Measurements from ENCODE around the gene FRRS1L.

Gene FRRS1L, protein sequence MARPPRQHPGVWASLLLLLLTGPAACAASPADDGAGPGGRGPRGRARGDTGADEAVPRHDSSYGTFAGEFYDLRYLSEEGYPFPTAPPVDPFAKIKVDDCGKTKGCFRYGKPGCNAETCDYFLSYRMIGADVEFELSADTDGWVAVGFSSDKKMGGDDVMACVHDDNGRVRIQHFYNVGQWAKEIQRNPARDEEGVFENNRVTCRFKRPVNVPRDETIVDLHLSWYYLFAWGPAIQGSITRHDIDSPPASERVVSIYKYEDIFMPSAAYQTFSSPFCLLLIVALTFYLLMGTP

DNA sequence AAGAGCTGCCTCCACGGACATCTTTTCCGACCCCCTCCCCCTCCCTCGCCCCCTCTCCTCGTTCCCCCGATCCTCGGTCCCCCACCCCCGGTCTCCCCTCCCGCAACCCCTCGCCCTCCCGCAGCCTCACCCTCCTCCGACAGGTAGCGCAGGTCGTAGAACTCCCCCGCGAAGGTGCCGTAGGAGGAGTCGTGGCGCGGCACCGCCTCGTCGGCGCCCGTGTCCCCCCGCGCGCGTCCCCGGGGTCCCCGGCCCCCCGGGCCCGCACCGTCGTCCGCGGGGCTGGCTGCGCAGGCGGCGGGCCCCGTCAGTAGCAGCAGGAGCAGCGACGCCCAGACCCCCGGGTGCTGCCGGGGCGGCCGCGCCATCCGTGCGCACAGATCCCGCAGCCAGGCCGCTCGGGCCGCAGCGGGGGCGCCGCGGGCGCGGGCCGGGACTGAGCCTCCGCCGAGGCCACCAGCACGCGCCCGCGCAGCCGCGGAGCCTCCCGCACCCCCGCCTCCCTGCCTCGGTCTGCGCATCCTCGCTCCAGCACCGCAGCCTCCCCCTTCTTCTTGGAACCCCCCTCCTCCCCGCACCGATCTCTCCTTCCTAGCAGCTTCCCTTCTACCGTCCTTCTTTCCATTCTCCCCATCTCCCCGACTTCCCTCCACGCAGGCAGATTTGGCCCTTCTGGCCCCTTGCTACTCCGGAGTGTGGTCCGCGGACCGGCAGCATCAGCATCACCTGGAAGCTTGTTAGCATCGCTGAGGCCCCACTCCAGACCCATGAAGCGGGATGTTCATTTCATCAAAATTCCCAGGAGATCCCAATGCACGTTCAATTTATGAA is at the start of gene FRRS1L:
Gene FRRS1L (minus strand): TSS at position 479 of the 831 bp plus-strand sequence. CDS start 111 bp downstream, at position 368.
- no peak for DNase-seq (ENCODE audit: low read depth)

DNA sequence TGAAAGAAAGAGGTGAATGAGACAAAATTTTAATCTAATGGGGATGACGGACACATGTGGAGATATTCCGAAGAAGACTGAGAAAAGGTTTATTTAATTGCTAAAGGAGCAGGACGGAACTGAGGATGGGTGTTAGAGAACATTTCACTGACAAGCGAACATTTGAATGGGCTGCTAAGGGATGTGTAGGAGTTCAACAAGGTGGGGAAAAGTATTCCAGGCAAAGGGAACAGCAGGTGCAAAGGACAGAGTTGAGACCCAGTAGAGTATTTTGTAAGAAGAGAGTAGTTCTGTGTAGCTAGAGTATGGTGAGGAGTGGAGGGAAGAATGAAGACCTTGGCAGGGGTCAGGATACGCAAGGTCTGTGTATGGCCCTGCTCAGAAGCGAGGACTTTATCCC is 47.4 kb upstream of the FRRS1L start:
- no peak for DNase-seq (ENCODE audit: low read depth)

DNA sequence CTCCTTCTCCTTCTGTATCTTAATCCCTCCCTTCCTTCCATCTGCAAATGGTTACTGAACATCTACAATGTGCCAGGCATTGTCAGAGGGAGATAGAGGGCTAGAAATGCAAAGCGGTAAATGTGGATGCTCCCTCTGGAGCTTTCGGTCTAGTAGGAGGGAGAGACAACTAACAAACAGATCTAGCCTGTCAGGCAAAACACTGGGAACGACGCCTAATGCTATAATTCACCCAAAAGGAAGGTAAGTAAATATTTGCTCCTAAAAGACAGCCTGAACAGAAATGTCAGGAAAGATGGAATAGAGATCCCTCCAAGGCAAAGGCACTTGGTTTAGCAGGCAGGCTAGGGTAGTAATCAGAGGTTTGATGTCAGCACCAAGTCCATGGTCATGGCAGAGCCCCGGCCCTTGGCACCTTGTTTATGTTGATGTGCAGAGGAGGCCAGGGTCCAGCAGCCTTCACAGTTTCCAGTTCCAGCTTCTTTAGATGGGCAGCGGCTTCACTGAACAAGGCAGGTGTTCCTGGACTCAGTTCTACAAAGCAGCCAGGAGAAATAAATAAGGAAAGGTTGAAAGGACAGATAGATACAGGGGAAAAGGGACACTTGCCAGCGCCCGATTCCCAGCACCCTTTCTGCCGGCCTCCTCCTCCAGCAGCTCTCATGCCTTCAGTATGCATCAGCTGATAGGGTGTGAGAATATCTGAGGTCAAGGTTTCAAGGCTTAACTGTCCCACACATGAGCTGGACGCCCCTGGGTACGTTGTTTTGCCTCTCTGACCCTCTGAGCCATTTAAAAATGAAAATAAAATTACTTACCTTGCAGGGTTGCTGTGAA is 46.5 kb upstream of the FRRS1L start:
- no peak for DNase-seq (ENCODE audit: low read depth)

DNA sequence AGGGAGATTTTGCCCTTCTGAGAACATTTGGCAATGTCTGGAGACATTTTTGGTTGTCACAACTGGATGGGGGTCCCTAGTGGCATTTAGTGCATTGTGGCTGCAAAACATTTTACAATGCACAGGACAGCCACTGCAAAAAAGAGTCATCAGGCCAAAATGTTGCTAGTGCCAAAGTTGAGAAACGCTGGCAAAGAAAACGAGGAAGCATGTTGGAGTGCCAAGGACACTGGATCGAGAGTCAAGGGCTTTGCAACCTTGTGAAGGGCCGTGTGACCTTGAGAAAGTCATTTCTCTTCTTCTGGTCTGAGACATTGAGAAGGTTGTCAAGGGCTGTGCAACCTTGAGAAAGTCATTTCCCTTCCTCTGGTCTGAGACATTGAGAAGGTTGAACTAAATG is 45.7 kb upstream of the FRRS1L start:
- no peak for DNase-seq (ENCODE audit: low read depth)

DNA sequence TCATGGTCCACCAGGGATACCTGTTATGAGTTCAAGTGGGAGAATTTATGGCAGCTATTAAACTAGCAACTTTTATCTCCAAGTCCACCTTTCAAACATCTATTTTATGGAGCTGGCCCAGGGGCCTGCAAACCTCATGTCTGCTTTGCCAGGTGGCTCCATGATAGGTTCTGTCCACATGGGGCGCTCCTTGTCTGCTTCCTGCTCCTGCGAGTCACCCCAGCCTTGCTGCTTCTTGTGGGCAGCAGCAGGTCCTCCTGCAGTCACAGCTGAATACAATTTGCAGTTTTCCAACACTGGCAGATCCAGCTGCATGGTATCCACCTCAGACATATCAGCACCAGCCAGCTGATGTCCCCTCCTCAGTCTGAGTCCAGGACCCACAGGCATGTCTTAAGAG is 39.6 kb upstream of the FRRS1L start:
- DNase-seq (ENCODE audit: low read depth), result no peak

DNA sequence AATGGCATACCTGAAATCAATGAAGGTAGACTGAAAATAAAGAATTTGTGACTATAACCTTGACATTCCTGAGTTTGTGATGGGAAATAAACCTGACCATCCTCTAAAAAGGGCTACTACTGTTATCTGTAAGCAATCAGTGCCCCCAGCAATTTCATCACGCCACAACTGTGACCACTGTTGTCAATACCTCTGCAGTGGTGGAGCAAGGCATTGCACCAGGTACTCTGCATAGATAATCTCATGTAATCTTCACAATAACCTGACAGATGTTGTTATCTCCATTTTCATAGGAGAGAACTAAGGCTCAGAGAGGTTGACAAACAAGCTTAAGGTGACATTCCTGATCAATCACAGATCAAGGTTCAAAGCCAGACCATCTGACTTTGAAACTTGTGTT is 38.5 kb upstream of the FRRS1L start:
- no peak for DNase-seq (ENCODE audit: low read depth)

DNA sequence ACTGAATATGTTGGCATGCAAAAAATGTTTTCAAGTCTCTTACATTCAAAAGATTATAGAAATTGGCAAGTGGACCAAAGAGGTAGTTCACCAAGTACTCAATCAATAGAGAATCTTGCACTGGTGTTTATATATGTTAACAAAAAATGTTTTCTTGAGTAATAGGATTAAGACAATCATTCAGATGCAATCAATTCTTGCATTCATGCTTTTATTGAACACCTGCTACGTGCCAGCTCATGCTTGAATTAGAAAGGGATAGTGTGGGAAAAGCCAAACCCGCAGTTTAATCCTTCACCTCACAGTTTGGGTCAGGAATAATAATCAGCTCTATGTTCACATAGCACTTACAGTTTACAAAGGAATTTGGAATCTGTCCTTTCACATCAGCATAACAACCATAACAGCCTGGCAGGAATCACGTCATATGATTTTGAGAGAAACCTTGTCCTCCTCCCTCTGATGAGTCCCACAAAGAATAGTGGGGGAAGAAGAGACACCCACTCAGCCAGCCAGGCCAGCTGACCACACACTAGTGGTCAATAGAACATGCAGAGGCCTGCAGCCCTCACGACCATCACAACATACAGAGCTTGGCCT is 36.8 kb upstream of the FRRS1L start:
- DNase-seq (ENCODE audit: low read depth), result no peak

DNA sequence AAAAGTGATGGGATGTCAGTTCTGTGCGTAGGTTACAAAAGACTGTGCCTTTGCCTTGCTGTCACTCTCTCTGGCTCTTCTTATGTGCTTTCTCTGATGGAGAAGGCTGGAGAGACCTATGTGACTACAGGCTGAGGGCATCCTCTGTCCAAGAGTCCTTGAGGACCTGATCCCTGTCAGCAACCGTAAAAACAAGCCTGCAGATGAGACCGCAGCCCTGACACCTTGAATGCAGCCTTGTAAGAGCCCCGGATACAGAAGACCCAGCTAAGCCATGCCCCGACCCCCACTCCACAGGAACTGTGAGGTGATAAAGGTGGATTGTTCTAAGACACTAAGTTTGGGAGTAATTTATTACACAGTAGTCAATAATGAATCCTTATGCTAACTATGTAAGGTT is 32.6 kb upstream of the FRRS1L start:
- DNase-seq (ENCODE audit: low read depth), result no peak

DNA sequence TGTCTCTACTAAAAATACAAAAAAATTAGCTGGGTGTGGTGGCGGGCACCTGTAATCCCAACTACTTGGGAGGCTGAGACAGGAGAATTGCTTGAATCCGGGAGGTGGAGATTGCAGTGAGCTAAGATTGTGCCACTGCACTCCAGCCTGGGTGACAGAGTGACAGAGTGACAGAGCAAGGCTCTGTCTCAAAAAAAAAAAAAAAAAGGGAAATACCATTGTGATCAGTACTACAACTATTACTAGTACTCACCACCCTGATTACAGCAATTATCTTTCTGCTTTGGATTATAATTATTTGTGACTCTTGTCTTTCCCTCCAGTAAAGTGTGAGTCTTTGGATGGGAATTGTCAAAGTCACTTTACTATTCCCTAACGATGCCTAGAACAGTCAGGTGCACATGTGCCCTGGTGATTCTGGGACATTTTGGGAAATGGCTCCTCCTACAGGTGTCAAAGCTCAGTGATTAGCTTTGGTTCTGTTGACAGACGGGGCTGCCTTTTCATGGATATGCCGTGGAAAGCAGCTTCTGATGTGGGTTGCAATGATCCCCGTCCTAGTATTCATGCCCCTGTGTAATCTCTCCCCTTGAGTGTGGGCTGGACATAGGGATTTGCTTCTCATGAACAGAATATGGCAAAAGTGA is 31.8 kb upstream of the FRRS1L start:
- DNase-seq (ENCODE audit: low read depth), result no peak

DNA sequence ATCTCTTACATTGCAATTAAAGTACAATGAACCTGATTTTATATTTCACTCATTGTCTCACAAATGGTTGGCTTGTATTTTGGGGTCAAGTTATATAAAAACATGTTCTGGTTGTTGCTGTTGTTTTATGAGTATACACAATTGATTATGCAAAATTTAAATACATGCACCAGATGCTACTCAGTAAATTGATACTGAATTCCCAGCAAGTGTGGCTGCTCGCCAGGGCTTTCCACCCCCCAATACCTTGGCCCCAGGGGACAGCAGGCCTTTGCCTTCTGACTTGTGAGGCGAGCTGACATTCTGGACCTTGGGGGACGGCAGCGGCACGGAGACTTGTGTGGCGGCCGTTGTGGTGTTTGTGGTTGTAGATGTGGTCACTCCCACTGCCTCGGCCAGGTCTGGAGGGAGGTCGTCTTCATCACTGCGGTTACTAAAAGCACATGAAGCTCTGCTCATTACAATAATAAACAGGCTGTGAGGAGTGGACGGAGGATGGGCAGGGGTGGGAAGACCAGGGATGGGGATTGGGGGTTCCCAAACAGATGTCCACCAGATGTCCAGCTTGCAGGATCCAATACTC is 27.0 kb upstream of the FRRS1L start:
- DNase-seq (ENCODE audit: low read depth), result no peak

DNA sequence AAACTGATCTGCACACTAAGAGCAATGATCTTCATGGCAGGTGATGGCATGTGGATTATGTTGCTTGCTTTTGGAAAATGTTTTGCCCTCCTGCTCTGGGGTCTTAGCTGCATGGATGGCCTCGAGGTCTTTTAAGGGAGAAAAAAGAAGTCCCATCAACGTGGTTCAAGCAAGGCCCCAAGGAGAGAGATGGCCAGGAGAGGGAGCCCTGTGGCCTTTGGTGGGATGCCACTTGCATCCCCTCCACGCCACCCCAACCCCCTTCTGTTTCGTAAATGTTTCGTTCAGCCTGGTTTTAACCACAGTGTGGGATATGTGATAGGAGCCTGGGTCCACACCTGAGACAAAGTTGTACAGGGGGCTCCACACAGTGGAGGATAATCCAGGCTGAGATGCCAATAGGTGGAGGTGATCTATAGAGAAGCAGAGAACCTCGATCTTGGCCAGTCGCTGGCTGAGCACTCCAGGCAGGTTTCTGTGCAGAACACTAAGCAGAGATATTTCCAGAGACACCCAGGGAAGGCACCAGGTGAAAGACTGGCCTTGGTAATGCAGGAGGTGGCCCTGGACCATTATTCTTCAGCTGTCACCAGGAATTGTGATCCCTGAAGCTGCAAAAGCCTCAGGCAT is 25.8 kb upstream of the FRRS1L start:
- DNase-seq (ENCODE audit: low read depth), result no peak

DNA sequence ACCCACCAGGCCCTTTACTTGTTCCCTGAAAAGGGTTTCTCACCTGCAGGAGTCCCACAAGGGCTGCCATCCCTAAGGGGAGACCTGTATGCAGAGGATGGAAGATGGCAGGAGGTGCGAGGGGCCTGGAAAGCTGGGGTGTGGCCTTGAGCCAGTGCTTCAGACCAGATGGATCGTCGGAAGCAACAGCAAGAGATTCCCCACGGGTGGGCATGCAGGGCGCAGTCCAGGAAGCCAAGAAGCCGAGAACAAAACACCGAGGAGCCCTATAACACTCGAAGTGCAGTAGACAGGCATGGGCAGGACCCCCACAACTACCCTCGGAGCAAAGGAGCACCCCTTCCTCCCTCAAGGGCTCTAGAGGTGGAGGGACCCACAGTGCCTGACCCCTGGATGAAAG is 24.7 kb upstream of the FRRS1L start:
- no peak for DNase-seq (ENCODE audit: low read depth)

DNA sequence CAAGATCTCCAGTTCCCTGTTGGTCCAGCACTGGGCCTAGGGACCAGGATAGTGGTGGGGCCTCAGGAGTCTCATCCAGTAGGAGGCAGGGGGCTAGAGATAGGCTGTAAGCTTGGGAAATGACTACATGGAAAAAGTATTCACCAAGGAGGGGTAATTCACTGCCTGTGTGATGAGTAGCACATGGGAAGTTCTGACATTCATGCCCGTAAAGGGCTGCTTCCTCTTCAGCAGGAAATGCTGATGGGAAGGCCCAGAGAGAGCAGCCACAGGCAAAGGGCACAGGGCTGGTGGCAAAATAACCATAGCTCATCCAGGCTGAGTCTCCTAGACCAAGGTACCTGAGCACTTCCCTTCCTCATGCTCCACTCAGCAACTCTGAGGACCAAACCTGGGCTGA is 23.1 kb upstream of the FRRS1L start:
- DNase-seq (ENCODE audit: low read depth), result no peak

DNA sequence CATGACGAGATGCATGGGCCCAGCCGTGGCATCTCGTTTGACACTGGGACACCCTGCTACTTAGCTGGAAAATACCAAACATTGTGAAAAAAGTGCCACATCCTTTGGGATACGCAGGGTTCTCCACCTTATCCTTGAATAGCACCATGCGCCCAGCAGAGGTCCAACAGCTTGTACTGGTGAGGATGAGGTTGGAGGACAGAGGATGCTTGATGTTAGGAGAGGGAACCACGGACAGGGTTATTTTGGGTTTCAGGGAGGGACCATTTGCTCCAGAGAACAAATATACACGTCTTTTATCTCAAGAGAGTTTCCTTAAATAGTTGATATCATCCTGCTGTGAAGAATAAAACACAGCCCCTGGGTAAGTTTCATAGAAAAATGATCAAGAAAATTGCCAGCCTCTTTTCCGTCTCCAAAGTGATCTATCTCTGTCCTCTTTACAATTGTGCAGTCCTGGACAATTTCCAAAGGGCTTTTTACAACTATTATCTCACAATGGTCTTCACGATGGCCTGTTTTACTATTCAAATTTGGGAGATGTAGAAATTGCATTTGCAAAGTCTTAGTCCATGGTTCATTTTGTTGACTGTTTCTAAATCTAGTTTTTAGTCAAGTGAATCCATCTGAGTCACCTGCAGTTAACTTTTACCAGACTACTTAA is 19.9 kb upstream of the FRRS1L start:
- no peak for DNase-seq (ENCODE audit: low read depth)

DNA sequence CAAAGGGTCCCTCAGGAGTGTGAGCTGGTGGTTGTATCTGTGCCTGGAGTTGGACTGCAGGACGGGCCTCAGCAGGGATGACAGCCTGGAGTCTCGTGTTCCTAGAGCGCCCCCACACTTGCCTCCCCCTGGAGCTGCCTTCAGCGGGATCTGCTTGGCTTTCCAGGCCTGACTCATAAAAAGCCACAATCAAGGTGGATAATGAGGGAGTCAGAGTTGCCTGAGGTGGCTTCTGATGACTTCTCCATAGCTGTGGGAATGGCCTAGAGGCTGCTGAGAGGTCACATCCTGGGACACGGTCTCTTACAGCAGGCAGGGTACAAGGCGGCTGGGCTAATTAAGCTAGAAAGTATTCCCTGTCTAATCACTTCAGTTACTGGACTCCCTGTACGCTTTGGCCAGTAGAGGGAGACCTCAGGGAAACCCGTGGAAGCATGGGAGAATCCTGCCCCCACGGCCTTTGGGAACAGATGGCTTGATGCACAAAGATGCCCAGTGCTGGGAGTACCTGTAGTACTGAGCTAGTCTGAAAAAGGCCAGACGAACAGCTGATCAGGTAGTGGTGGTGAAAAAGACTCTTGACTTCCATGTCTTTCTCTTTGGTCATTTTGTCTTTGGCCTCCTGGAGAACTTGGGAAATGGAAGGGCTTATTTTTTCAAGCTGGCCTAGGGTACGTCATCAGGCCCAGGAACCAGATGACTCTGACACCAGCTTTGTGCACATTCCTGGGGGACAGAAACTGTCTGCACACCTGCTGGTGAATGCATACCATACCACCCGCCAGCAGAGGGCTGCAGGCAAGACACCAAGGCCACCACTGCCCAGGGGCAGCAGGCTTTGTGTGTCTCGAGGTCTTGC is 16.1 kb upstream of the FRRS1L start:
- DNase-seq (ENCODE audit: low read depth), result no peak

DNA sequence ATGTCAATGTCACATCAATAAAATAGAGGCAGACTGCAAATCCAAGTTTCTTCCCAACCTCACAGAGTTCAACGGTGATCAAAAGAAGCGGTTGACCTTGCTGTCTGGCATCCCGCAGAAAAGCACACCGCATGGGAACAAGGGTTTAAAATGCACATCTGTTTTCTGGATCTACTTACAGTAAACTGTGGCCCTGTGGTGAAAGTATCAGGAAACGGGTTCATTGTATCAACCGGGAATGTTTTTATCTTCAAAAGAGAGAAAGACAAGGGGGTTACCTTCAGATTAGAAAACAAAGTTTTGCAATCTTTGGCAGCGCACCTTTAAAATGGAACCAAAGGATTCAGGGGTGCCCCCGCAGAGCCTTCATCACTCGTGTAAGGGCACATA is 15.5 kb upstream of the FRRS1L start:
- DNase-seq (ENCODE audit: low read depth), result no peak

DNA sequence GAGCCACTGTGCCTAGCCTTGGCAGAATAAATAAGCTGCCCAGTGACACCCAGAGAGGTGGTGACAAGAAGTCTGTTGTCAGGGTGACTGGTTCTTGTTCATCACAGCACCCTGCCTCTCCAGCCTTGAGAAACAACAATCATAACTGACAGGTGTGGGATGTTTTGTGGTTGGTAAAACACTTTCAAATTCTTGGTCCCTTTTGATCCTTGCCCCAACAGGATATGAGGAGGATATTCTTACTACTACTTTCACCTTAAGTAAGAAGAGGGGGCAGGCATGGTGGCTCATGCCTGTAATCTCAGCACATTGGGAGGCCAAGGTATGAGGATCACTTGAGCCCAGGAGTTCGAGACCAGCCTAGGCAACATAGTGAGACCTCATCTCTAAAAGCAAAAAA is 14.2 kb upstream of the FRRS1L start:
- no peak for DNase-seq (ENCODE audit: low read depth)

DNA sequence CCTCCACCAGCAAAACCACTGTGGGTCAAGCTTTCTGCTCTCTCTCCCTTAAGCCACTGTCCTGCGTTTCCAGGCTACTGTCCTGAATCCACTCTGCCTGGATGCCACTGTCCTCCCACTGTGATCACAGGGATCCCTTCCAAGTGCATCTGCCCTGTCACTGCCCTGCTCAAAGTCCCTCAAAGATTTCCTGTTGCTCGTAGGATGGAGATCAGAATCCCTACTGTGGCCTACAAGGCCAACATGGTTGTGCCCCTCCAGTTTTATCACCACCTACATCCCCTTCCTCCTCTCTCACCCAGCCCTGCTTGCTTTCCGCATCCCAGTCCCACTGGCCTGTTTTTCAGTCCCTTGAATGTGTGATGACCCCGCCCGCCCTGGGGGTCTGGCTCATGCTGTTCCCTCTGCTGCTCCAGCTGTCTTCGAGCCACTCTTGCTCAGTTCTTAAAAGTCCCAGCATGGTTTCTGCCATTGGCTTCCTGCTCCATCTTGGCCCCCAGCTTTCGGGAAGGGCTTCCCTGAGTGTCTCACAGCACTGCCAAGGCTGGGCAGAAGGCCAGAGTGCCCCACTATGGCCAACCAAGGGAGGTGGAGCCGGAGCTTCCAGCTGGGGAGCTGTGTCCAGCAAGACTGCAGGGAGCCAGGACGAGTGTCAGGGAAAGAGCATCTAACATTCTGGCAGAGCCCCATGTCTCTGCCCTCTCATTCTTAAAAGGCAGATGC is 12.9 kb upstream of the FRRS1L start:
- no peak for DNase-seq (ENCODE audit: low read depth)

DNA sequence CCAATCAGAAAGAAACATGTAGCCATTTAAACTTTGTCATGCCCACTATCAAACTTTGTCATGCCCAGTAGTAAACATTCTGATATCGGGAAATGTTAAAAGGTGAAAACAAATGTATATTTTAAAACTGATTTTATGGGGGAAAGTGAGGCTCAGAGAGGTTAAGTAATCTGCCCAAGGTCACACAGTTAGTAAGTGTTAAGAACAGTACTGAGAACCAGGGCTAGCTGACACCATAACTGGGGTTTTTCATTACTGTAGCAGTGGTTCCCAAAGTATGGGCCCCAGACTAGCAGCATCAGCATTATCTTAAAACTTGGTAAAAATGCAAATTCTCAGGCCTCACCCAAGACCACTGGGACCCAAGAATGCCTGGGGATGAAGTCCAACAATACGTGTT is 9.9 kb upstream of the FRRS1L start:
- no peak for DNase-seq (ENCODE audit: low read depth)

All from stimulated activated CD8-positive, alpha-beta memory T cell treated with anti-CD3 and anti-CD28 coated beads, Interleukin-7, amount 100 ng/mL, for 24 hours (primary cell).